ENCODE results near the gene DDX4. TPM values are rescaled to one million over a fixed set of nuclear protein-coding genes. Genes with fewer than 3 reads are reported as not detected.
"Not testable (repeated sequence)": the region's sequence is repeated elsewhere in the genome, so short reads cannot be mapped to it uniquely, and the experiment has no call there.

The DDX4 gene
- total RNA-seq, 6 donors from 2014 or later = not detected

DNA sequence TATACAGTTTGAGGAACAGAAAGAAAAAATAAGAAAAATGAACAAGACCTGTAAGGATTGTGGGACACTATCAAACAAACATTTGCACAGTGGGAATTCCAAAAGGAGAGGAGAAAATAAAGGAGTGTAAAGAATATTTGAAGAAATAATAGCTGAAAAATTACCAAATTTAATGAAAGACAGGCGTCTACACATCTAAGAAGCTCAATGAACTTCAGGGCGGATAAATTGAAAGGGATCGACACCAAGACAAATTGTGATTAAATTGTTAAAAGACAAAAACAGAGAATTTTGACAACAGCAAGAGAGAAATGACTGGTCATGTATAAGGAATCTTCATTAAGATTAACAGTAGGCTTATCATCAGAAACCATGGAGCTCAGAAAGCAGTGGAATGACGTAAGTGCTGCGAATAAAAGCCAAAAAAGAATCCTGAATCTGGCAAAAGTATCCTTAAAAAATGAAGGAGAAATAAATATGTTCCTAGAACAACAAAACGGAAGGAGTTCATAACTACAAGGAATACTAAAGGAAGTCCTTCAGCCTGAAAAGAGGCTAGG, 22.3 kb upstream of the DDX4 start:
- 95% methylated on average over 6 of the region's 6 CpGs for WGBS, 2 donors
- H3K27ac ChIP-seq = no peak overlapping the region
- H3K36me3 ChIP-seq = no peaks in the 10 kb centered on the region
- peaks cover 5 to 19% (median 10%) of the 10 kb centered on the region in 4 donors for H3K4me1 ChIP-seq
- no peak overlapping the region for H3K4me3 ChIP-seq
- TF ChIP-seq EP300 (IDR thresholded peaks at IDR 0.05) (no peak), POLR2A (IDR thresholded peaks at IDR 0.05) (no peak), POLR2AphosphoS5 (IDR thresholded peaks at IDR 0.05) (no peak)
- TF ChIP-seq, protein P1, sequence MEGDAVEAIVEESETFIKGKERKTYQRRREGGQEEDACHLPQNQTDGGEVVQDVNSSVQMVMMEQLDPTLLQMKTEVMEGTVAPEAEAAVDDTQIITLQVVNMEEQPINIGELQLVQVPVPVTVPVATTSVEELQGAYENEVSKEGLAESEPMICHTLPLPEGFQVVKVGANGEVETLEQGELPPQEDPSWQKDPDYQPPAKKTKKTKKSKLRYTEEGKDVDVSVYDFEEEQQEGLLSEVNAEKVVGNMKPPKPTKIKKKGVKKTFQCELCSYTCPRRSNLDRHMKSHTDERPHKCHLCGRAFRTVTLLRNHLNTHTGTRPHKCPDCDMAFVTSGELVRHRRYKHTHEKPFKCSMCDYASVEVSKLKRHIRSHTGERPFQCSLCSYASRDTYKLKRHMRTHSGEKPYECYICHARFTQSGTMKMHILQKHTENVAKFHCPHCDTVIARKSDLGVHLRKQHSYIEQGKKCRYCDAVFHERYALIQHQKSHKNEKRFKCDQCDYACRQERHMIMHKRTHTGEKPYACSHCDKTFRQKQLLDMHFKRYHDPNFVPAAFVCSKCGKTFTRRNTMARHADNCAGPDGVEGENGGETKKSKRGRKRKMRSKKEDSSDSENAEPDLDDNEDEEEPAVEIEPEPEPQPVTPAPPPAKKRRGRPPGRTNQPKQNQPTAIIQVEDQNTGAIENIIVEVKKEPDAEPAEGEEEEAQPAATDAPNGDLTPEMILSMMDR (IDR thresholded peaks at IDR 0.05) = no peak
- no peak for ATAC-seq (ENCODE audit: low FRiP score in 2 of 2)
- no peaks in the 10 kb centered on the region for H3K27me3 ChIP-seq
- H3K9me3 ChIP-seq = no peaks in the 10 kb centered on the region
- no peak for DNase-seq

DNA sequence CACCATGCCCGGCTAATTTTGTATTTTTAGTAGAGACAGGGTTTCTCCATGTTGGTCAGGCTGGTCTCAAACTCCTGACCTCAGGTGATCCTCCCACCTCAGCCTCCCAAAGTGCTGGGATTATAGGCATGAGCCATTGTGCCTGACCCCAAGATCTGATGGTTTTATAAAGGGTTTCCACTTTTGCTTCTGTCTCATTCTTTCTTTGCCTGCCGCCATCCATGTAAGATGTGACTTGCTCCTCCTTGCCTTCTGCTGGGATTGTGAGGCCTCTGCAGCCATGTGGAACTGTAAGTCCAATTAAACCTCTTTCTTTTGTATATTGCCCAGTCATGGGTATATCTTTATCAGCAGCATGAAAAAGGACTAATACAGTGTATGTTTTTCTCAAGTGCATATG, 18.8 kb upstream of the DDX4 start:
- not testable (repeated sequence) for H3K4me3 ChIP-seq; H3K36me3 ChIP-seq; H3K27me3 ChIP-seq; DNase-seq; H3K4me1 ChIP-seq; H3K27ac ChIP-seq; ATAC-seq (ENCODE audit: low FRiP score in 2 of 2); H3K9me3 ChIP-seq
- WGBS, 2 donors = 93 to 100% methylated on average over 2 of the region's 2 CpGs

DNA sequence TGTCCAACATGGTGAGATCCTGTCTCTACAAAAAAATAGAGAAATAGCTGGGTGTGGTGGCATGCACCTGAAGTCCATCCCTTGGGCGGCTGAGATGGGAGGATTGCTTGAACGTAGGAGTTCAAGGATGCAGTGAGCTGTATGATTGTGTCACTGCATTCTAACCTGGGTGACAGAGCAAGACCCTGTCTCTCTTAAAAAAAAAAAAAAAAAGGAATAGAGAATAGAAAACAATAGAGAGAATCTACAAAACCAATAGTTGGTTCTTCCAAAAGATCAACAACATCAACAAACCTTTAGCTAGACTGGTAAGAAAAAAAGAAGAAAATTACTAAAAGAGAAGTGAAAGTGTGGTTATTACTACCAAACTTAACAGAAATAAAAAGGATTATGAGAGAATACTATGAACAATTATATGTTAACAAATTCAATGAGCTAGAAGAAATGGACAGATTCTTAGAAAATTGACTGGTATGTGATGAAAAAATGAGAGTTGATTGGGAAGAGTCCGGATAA, 17.6 kb upstream of the DDX4 start:
- H3K9me3 ChIP-seq = no peaks in the 10 kb centered on the region
- 90 to 95% methylated on average over 3 of the region's 3 CpGs for WGBS, 2 donors
- H3K4me3 ChIP-seq = no peak overlapping the region
- H3K27ac ChIP-seq = no peak overlapping the region
- H3K27me3 ChIP-seq = no peaks in the 10 kb centered on the region
- H3K4me1 ChIP-seq = no peaks in the 10 kb centered on the region
- TF ChIP-seq POLR2AphosphoS5 (IDR thresholded peaks at IDR 0.05) (no peak), POLR2A (IDR thresholded peaks at IDR 0.05) (no peak), EP300 (IDR thresholded peaks at IDR 0.05) (no peak)
- TF ChIP-seq, protein P1 (IDR thresholded peaks at IDR 0.05) = no peak
- ATAC-seq (ENCODE audit: low FRiP score in 2 of 2) (no peak), DNase-seq (no peak)
- no peaks in the 10 kb centered on the region for H3K36me3 ChIP-seq

DNA sequence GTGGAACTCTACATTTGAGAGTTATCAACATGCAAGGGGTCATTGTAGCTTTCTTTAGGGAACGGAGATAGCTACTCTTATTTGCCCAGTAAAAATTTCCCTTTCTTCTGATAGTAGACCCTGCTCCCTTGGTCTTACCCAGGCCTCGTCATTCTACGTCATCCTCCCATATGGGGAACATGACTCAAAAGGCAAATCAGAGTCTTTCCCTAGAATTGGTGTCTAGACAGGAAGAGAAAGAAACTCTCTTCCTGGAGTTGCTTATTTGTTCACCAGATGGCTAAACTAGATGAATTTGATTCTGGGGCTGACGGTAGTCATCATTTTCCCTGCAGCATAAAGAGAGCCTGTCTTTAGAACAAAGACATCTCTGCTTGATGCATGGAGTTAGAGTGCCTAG, 13.6 kb upstream of the DDX4 start:
- no peak overlapping the region for H3K4me3 ChIP-seq
- no peaks in the 10 kb centered on the region for H3K27me3 ChIP-seq
- ATAC-seq (ENCODE audit: low FRiP score in 2 of 2) = no peak
- no peak for DNase-seq
- H3K4me1 ChIP-seq = no peaks in the 10 kb centered on the region
- H3K27ac ChIP-seq = no peak overlapping the region
- no peaks in the 10 kb centered on the region for H3K36me3 ChIP-seq
- no peak for TF ChIP-seq POLR2A (IDR thresholded peaks at IDR 0.05)
- TF ChIP-seq, protein P1 (IDR thresholded peaks at IDR 0.05) = no peak
- TF ChIP-seq EP300 (IDR thresholded peaks at IDR 0.05) = no peak
- TF ChIP-seq POLR2AphosphoS5 (IDR thresholded peaks at IDR 0.05) = no peak
- WGBS, 2 donors = 67 to 76% methylated on average over 4 of the region's 4 CpGs
- H3K9me3 ChIP-seq = no peaks in the 10 kb centered on the region

DNA sequence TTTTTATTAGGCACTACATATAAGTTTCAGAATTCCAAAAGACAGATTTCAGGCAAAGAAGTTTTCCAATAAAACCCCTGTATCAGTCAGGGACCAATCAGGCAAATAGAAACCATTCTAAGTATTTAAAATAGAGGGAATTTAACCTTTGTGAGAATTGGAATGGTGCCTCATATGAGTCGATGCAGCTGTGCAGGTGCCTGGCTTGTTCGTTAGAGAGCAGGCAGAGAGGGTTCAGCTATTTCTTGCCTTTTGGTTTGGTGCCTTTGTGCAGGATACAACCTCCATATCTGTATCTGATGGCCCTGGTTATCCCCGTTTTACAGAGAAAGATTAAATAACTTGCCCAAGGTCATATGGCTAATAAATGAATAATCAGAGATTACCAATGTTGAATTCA, 6.0 kb upstream of the DDX4 start:
- Histone ChIP-seq H3K27ac (no peak overlapping the region), H3K27me3 (no peaks in the 10 kb centered on the region), H3K4me1 (no peaks in the 10 kb centered on the region), H3K4me3 (no peak overlapping the region), H3K36me3 (no peaks in the 10 kb centered on the region), H3K9me3 (no peaks in the 10 kb centered on the region)
- ATAC-seq (ENCODE audit: low FRiP score in 2 of 2) = no peak
- no peak for DNase-seq
- no peak for TF ChIP-seq POLR2AphosphoS5 (IDR thresholded peaks at IDR 0.05)
- TF ChIP-seq, protein P1 (IDR thresholded peaks at IDR 0.05) = no peak
- TF ChIP-seq POLR2A (IDR thresholded peaks at IDR 0.05) = no peak
- no peak for TF ChIP-seq EP300 (IDR thresholded peaks at IDR 0.05)
- 87% methylated on average over 3 of the region's 3 CpGs for WGBS, 2 donors

Measured in upper lobe of left lung (tissue), 6 donors.